Transverse colon (tissue), 4 donors: ENCODE results near the gene MAP4K3. TPM values are rescaled to one million over a fixed set of nuclear protein-coding genes. Genes with fewer than 3 reads are reported as not detected.
A peak's percentile ranks its signal among the peaks of the same experiment; 100 is the strongest.

Experiments
- DNase-seq: peaks from one replicate; pipeline ENCODE4 v3.0.0-alpha.2; 2019
- H3K27ac ChIP-seq, 4 donors: fragments of 200-600 bp; sonication (generic); 2 replicates each; pipeline ENCODE4 v1.5.1; 2016 to 2018; ENCODE audit warnings: inconsistent platforms in 4 of 4
- H3K27me3 ChIP-seq: fragments of 200-600 bp; sonication (generic); 2 replicates; pipeline ENCODE4 v1.5.1; 2017; ENCODE audit warnings: inconsistent platforms
- H3K36me3 ChIP-seq, 4 donors: fragments of 200-600 bp; sonication (generic); 2 replicates each; pipeline ENCODE4 v1.5.1; 2017 to 2019; ENCODE audit warnings: inconsistent platforms in 4 of 4
- H3K4me1 ChIP-seq, 4 donors: fragments of 200-600 bp; sonication (generic); 2 replicates each; pipeline ENCODE4 v1.5.1; 2017 to 2020; ENCODE audit warnings: inconsistent platforms in 4 of 4
- H3K4me3 ChIP-seq, 4 donors: fragments of 200-600 bp; sonication (generic); 1 replicate in 1 of 4; 2 replicates in 3 of 4; pipeline versions ENCODE4 v1.5.1 to v1.6.1; 2017 to 2019; ENCODE audit warnings: inconsistent platforms in 4 of 4
- H3K9me3 ChIP-seq, 2 donors: fragments of 200-600 bp; sonication (generic); 2 replicates each; pipeline ENCODE4 v1.5.1; 2017 to 2019; ENCODE audit warnings: inconsistent platforms in 2 of 2
- CTCF ChIP-seq, 5 experiments: fragments of 200-600 bp in 3 of 5; fragments of 450-650 bp in 2 of 5; sonication (generic) in 3 of 5; IDR thresholded peaks; 1 replicate in 2 of 5; 2 replicates in 3 of 5; pipeline ENCODE4 v1.5.1; 2016 to 2017; ENCODE audit warnings: antibody characterized with exemption in 5 of 5, inconsistent platforms in 3 of 5, mild to moderate bottlenecking in 2 of 5, moderate library complexity in 1 of 5
- EP300 ChIP-seq: sonication (generic); formaldehyde crosslinking; IDR thresholded peaks from one replicate; pipeline ENCODE4 v1.6.1; 2017; ENCODE audit warnings: antibody characterized with exemption, low read depth
- POLR2A ChIP-seq: fragments of 450-650 bp; IDR thresholded peaks from one replicate; pipeline ENCODE4 v1.6.1; 2016; ENCODE audit warnings: antibody characterized with exemption, mild to moderate bottlenecking, moderate library complexity
- POLR2AphosphoS5 ChIP-seq, 3 donors: sonication (generic); formaldehyde crosslinking; IDR thresholded peaks; one replicate each; pipeline ENCODE4 v1.6.1; 2016; ENCODE audit warnings: antibody characterized with exemption in 3 of 3
- WGBS, 2 donors: methylation state at CpG; one replicate each; pipeline ENCODE4 v1.1.5; 2018; ENCODE audit warnings: low coverage in 1 of 2; 5-methylcytosine and 5-hydroxymethylcytosine counted together
- in situ Hi-C, 4 donors: fragments of 200-750 bp; cut with MboI; loops; one replicate each; pipeline versions ENCODE4 v1.15.0 to v1.15.1; 2017; ENCODE audit warnings: low sequenced_read_pairs in 3 of 4, low pct_ligation_motif_present in 1 of 4, low pct_unique_long_range_greater_than_20kb in 1 of 4
- intact Hi-C: fragments of 100-400 bp; cut with DNase I; formaldehyde crosslinking; loops from one replicate; pipeline ENCODE4 v1.15.1; 2023; ENCODE audit warnings: low total_unique reads
- total RNA-seq, 4 donors: library from RNA; depleted of rRNA; stranded (reverse); fragments of >200 nt; gene quantifications; one replicate each; pipeline ENCODE4 v1.1.0, GENCODE V29; 2016

MAP4K3 gene
- total RNA-seq, 4 donors from 2014 or later = 42.6 to 131 (median 91.8) TPM

GRCh38 chr2:39240758-39241157 lies 196.3 kb downstream of the MAP4K3 start:
- no peak for DNase-seq
- Histone ChIP-seq H3K9me3 (no peaks in the 10 kb centered on the region), H3K27ac (no peak overlapping the region), H3K36me3 (no peaks in the 10 kb centered on the region), H3K4me1 (no peaks in the 10 kb centered on the region), H3K4me3 (no peak overlapping the region), H3K27me3 (no peaks in the 10 kb centered on the region)
- in situ Hi-C loops = no loop called here
- intact Hi-C loops = no loop called here
- TF ChIP-seq POLR2A (no peak), CTCF (IDR thresholded peaks at IDR 0.05) (no peak), POLR2AphosphoS5 (IDR thresholded peaks at IDR 0.05) (no peak), EP300 (no peak)
- WGBS, 2 donors = 88 to 90% methylated on average over 5 to 6 of the region's 6 CpGs

GRCh38 chr2:39234754-39235153 lies 202.3 kb downstream of the MAP4K3 start:
- no peak for DNase-seq
- in situ Hi-C loops (loop anchor here in 2 of 4 donors (10.0 kb wide), 2 partner anchors 280 to 290 kb away; no protein-coding TSS in a partner anchor), intact Hi-C loops (no loop called here)
- Histone ChIP-seq H3K9me3 (no peaks in the 10 kb centered on the region), H3K27ac (no peak overlapping the region), H3K4me1 (peaks cover 0 to 3% (median 0%) of the 10 kb centered on the region in 4 donors), H3K36me3 (no peaks in the 10 kb centered on the region), H3K27me3 (no peaks in the 10 kb centered on the region), H3K4me3 (no peak overlapping the region)
- WGBS, 2 donors = 84 to 100% methylated on average over 1 of the region's 1 CpG
- TF ChIP-seq POLR2A = no peak
- no peak for TF ChIP-seq POLR2AphosphoS5 (IDR thresholded peaks at IDR 0.05)
- no peak for TF ChIP-seq EP300
- TF ChIP-seq CTCF (IDR thresholded peaks at IDR 0.05) = no peak

- no peak for DNase-seq
- Histone ChIP-seq H3K9me3 (no peaks in the 10 kb centered on the region), H3K36me3 (no peaks in the 10 kb centered on the region), H3K27ac (no peak overlapping the region), H3K4me3 (no peak overlapping the region), H3K27me3 (no peaks in the 10 kb centered on the region), H3K4me1 (peaks cover 0 to 16% (median 2%) of the 10 kb centered on the region in 4 donors)
- TF ChIP-seq POLR2AphosphoS5 (IDR thresholded peaks at IDR 0.05) = no peak
- no peak for TF ChIP-seq POLR2A
- TF ChIP-seq EP300 = no peak
- no peak for TF ChIP-seq CTCF (IDR thresholded peaks at IDR 0.05)
- in situ Hi-C loops = loop anchor here in 2 of 4 donors (10.0 kb wide), 2 partner anchors 277 to 287 kb away; no protein-coding TSS in a partner anchor
- intact Hi-C loops = no loop called here
These were observed 204.9 kb downstream of the MAP4K3 start for GRCh38 chr2:39232141-39232540.

GRCh38 chr2:39228413-39229209 lies 208.5 kb downstream of the MAP4K3 start:
- TF ChIP-seq EP300 (no peak), CTCF (IDR thresholded peaks at IDR 0.05) (peak in 1 of 5 experiments; percentile 12), POLR2A (no peak)
- intact Hi-C loops = loop anchor here (10.0 kb wide), 1 partner anchor 104 kb away; the partner anchor contains the start of gene SOS1
- Histone ChIP-seq H3K4me3 (peak overlapping the region in 1 of 4 donors; percentile 19), H3K9me3 (no peaks in the 10 kb centered on the region), H3K27me3 (no peaks in the 10 kb centered on the region), H3K36me3 (no peaks in the 10 kb centered on the region), H3K4me1 (peaks cover 0 to 16% (median 2%) of the 10 kb centered on the region in 4 donors), H3K27ac (no peak overlapping the region)
- 34 to 47% methylated on average over 18 to 19 of the region's 19 CpGs for WGBS, 2 donors
- in situ Hi-C loops = loop anchor here (5.0 to 10.0 kb wide), 5 partner anchors 104 to 284 kb away; partner anchors contain the start of gene SOS1 (in 1 of the 4)
- DNase-seq = no peak
